ENCODE results near the gene S100A12.

DNA sequence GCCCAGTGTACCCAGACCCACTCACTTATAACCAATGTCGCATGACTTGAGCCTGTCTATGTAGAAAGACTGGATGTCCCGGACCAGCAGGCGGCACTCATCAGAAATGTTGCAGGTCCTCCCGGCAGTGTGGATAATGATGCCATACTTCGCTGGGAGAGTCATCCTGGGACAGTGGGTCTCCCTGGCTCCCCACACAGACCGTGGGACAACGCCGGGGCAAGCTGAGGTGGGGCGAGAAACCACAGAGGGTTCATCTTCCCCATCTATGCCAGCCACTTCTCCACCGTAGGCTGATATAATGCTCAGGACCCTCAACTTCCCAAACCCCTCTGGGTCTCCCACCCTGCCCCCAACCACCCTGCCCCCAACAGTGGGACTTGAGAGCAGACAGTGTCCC, 35.1 kb downstream of the S100A12 start:
- TF ChIP-seq, protein P1, sequence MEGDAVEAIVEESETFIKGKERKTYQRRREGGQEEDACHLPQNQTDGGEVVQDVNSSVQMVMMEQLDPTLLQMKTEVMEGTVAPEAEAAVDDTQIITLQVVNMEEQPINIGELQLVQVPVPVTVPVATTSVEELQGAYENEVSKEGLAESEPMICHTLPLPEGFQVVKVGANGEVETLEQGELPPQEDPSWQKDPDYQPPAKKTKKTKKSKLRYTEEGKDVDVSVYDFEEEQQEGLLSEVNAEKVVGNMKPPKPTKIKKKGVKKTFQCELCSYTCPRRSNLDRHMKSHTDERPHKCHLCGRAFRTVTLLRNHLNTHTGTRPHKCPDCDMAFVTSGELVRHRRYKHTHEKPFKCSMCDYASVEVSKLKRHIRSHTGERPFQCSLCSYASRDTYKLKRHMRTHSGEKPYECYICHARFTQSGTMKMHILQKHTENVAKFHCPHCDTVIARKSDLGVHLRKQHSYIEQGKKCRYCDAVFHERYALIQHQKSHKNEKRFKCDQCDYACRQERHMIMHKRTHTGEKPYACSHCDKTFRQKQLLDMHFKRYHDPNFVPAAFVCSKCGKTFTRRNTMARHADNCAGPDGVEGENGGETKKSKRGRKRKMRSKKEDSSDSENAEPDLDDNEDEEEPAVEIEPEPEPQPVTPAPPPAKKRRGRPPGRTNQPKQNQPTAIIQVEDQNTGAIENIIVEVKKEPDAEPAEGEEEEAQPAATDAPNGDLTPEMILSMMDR (IDR thresholded peaks at IDR 0.05 in 4 of 5, conservative IDR thresholded peaks at IDR 0.05 in 1 of 5) = no peak
- TF ChIP-seq POLR2A (IDR thresholded peaks at IDR 0.05) = no peak
